ENCODE measurements around the gene TGFBI. TPM values are rescaled to one million over a fixed set of nuclear protein-coding genes. Genes with fewer than 3 reads are reported as not detected.

TGFBI gene
- total RNA-seq, 1 donor from 2014 or later: 43.2 TPM

DNA sequence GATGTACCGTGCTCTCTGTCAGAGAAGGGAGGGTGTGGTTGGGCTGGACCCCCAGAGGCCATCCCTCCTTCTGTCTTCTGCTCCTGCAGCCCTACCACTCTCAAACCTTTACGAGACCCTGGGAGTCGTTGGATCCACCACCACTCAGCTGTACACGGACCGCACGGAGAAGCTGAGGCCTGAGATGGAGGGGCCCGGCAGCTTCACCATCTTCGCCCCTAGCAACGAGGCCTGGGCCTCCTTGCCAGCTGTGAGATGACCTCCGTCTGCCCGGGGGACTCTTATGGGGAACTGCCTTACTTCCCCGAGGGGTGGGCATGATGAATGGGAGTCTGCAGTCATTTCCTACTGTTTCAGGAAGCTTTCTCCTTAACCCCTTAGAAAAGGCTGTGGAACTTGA is 17.5 kb downstream of the TGFBI start:
- Histone ChIP-seq H3K27ac (no peak overlapping the region), H3K9me3 (no peaks in the 10 kb centered on the region), H3K4me1 (no peaks in the 10 kb centered on the region), H3K4me3 (no peak overlapping the region), H3K27me3 (no peaks in the 10 kb centered on the region), H3K36me3 (no peaks in the 10 kb centered on the region)
- TF ChIP-seq, protein P1, sequence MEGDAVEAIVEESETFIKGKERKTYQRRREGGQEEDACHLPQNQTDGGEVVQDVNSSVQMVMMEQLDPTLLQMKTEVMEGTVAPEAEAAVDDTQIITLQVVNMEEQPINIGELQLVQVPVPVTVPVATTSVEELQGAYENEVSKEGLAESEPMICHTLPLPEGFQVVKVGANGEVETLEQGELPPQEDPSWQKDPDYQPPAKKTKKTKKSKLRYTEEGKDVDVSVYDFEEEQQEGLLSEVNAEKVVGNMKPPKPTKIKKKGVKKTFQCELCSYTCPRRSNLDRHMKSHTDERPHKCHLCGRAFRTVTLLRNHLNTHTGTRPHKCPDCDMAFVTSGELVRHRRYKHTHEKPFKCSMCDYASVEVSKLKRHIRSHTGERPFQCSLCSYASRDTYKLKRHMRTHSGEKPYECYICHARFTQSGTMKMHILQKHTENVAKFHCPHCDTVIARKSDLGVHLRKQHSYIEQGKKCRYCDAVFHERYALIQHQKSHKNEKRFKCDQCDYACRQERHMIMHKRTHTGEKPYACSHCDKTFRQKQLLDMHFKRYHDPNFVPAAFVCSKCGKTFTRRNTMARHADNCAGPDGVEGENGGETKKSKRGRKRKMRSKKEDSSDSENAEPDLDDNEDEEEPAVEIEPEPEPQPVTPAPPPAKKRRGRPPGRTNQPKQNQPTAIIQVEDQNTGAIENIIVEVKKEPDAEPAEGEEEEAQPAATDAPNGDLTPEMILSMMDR (IDR thresholded peaks at IDR 0.05): no peak
- no peak for TF ChIP-seq POLR2A (IDR thresholded peaks at IDR 0.05)
- no peak for TF ChIP-seq POLR2AphosphoS5 (IDR thresholded peaks at IDR 0.05; ENCODE audit: insufficient read depth in 1 of 2, low read depth in 1 of 2)
- intact Hi-C loops (cut with DNase I): no loop called here
- DNase-seq (ENCODE audit: extremely low spot score in 2 of 2): no peak

DNA sequence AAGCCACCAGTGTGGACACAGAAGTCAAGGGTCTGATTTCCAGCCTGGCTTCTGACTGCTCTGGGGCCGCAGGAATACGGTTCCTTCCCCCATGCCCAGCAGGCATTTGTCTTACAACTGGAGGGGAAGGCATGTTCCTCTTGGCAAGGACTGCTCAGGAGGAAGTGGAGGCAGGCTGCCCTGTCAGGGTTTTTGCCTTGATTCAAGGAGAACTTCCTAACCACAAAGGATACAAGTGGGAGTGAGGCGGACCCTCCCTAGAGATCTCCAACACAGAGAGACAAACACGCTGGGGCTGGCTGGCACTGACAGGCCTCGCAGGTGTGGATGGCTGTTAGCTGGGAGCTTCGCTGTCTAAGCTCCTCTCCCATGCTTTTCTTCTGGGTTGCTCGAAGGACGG is 19.1 kb downstream of the TGFBI start:
- H3K27ac ChIP-seq: no peak overlapping the region
- no peak for DNase-seq (ENCODE audit: extremely low spot score in 2 of 2)
- intact Hi-C loops (cut with DNase I): no loop called here
- peaks cover 10% of the 10 kb centered on the region for H3K4me1 ChIP-seq
- H3K36me3 ChIP-seq: no peaks in the 10 kb centered on the region
- no peak overlapping the region for H3K4me3 ChIP-seq
- H3K27me3 ChIP-seq: no peaks in the 10 kb centered on the region
- TF ChIP-seq POLR2A (IDR thresholded peaks at IDR 0.05) (no peak), POLR2AphosphoS5 (IDR thresholded peaks at IDR 0.05; ENCODE audit: insufficient read depth in 1 of 2, low read depth in 1 of 2) (no peak)
- TF ChIP-seq, protein P1 (IDR thresholded peaks at IDR 0.05): no peak
- no peaks in the 10 kb centered on the region for H3K9me3 ChIP-seq

DNA sequence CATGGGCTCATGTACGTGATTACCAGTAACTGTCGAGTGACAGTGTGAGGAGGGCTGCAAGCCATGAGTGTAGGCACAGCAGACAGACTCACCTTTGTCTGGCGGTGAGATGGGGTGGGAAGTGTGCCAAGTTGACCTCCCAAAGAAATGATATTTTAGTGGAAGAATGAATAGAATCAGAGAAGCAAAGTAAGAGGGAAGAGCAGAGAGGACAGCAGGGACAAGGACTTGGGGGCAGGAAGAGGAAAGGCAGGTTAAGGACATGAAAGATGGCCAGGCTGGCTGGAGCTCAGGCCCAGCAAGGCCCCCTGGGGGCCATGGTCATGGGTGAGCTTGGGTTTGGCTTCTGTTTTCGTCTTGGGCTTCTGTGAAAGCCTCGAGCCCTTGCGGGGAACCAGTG is 20.2 kb downstream of the TGFBI start:
- Histone ChIP-seq H3K9me3 (no peaks in the 10 kb centered on the region), H3K4me1 (peaks cover 19% of the 10 kb centered on the region), H3K27ac (no peak overlapping the region), H3K4me3 (no peak overlapping the region), H3K27me3 (no peaks in the 10 kb centered on the region), H3K36me3 (no peaks in the 10 kb centered on the region)
- TF ChIP-seq POLR2AphosphoS5 (IDR thresholded peaks at IDR 0.05; ENCODE audit: insufficient read depth in 1 of 2, low read depth in 1 of 2): no peak
- TF ChIP-seq, protein P1 (IDR thresholded peaks at IDR 0.05): no peak
- DNase-seq (ENCODE audit: extremely low spot score in 2 of 2): no peak
- intact Hi-C loops (cut with DNase I): no loop called here

- TF ChIP-seq POLR2A (IDR thresholded peaks at IDR 0.05) (no peak), POLR2AphosphoS5 (IDR thresholded peaks at IDR 0.05; ENCODE audit: insufficient read depth in 1 of 2, low read depth in 1 of 2) (no peak)
- Histone ChIP-seq H3K27ac (peak overlapping the region; percentile 65), H3K4me1 (peaks cover 21% of the 10 kb centered on the region), H3K36me3 (no peaks in the 10 kb centered on the region), H3K9me3 (no peaks in the 10 kb centered on the region), H3K27me3 (no peaks in the 10 kb centered on the region), H3K4me3 (no peak overlapping the region)
- intact Hi-C loops (cut with DNase I): no loop called here
- no peak for DNase-seq (ENCODE audit: extremely low spot score in 2 of 2)
Measured at GRCh38 chr5:136051486-136052220, 22.9 kb downstream of the TGFBI start.

GRCh38 chr5:136052692-136053335 is 24.0 kb downstream of the TGFBI start:
- Histone ChIP-seq H3K4me3 (no peak overlapping the region), H3K9me3 (no peaks in the 10 kb centered on the region), H3K4me1 (peaks cover 32% of the 10 kb centered on the region), H3K27ac (peak overlapping the region; percentile 65), H3K27me3 (no peaks in the 10 kb centered on the region), H3K36me3 (no peaks in the 10 kb centered on the region)
- intact Hi-C loops (cut with DNase I): no loop called here
- TF ChIP-seq, protein P1 (IDR thresholded peaks at IDR 0.05): no peak
- TF ChIP-seq POLR2A (IDR thresholded peaks at IDR 0.05): no peak
- no peak for TF ChIP-seq POLR2AphosphoS5 (IDR thresholded peaks at IDR 0.05; ENCODE audit: insufficient read depth in 1 of 2, low read depth in 1 of 2)
- DNase-seq (ENCODE audit: extremely low spot score in 2 of 2): no peak
